Upper lobe of left lung (tissue), 4 donors: Measurements from ENCODE around the gene CDH18.

Experiments used
- CTCF ChIP-seq, 6 experiments: fragments of 450-650 bp in 4 of 6; fragments of 200-600 bp in 2 of 6; sonication (generic) in 2 of 6; IDR thresholded peaks; one replicate each; pipeline ENCODE4 v1.5.1; 2016 to 2019; ENCODE audit warnings: antibody characterized with exemption in 6 of 6
- EP300 ChIP-seq, 4 donors: sonication (generic); formaldehyde crosslinking; IDR thresholded peaks; one replicate each; pipeline ENCODE4 v1.5.1; 2017; ENCODE audit warnings: antibody characterized with exemption in 4 of 4, control low read depth in 2 of 4
- POLR2A ChIP-seq, 4 donors: fragments of 450-650 bp; IDR thresholded peaks; one replicate each; pipeline ENCODE4 v1.5.1; 2016 to 2017; ENCODE audit warnings: antibody characterized with exemption in 4 of 4, mild to moderate bottlenecking in 2 of 4
- POLR2AphosphoS5 ChIP-seq, 2 donors: sonication (generic); formaldehyde crosslinking; IDR thresholded peaks; one replicate each; pipeline ENCODE4 v1.5.1; 2017; ENCODE audit warnings: antibody characterized with exemption in 2 of 2

DNA sequence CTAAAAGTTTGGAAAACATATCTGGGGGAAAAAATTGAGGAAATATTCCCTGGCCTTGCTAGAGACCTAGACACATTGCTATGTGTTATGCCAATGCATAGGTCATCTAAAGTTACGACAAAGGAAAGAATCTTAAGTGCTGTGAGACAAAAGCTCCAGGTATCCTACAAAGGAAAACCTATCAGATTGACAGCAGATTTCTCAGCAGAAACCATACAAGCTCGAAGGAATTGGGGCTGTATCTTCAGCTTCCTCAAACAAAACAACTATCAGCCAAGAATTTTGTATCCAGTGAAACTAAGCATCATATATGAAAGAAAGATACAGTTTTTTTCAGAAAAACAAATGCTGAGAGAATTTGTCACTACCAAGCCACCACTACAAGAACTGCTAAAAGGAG, 234.4 kb downstream of the CDH18 start:
- TF ChIP-seq CTCF (IDR thresholded peaks at IDR 0.05) (no peak), POLR2A (IDR thresholded peaks at IDR 0.05) (no peak), POLR2AphosphoS5 (IDR thresholded peaks at IDR 0.05) (no peak), EP300 (IDR thresholded peaks at IDR 0.05) (no peak)
